Coronary artery (tissue), 2 donors: Measurements from ENCODE around the gene LYL1.
A peak's percentile ranks its signal among the peaks of the same experiment; 100 is the strongest.

Experiments
- DNase-seq: peaks from one replicate; pipeline ENCODE4 v3.0.0-alpha.2; 2017; ENCODE audit warnings: low spot score
- H3K27ac ChIP-seq, 2 donors: fragments of 200-600 bp; sonication (generic); one replicate each; pipeline ENCODE4 v1.5.1; 2016 to 2019
- H3K4me3 ChIP-seq: fragments of 200-600 bp; sonication (generic); 2 replicates; pipeline ENCODE4 v1.5.1; 2016; ENCODE audit warnings: mild to moderate bottlenecking, moderate library complexity
- TF ChIP-seq, protein P1 (sequence below): fragments of 200-600 bp; sonication (generic); IDR thresholded peaks from one replicate; pipeline ENCODE4 v1.5.1; 2019; ENCODE audit warnings: antibody characterized with exemption

LYL1 gene

DNA sequence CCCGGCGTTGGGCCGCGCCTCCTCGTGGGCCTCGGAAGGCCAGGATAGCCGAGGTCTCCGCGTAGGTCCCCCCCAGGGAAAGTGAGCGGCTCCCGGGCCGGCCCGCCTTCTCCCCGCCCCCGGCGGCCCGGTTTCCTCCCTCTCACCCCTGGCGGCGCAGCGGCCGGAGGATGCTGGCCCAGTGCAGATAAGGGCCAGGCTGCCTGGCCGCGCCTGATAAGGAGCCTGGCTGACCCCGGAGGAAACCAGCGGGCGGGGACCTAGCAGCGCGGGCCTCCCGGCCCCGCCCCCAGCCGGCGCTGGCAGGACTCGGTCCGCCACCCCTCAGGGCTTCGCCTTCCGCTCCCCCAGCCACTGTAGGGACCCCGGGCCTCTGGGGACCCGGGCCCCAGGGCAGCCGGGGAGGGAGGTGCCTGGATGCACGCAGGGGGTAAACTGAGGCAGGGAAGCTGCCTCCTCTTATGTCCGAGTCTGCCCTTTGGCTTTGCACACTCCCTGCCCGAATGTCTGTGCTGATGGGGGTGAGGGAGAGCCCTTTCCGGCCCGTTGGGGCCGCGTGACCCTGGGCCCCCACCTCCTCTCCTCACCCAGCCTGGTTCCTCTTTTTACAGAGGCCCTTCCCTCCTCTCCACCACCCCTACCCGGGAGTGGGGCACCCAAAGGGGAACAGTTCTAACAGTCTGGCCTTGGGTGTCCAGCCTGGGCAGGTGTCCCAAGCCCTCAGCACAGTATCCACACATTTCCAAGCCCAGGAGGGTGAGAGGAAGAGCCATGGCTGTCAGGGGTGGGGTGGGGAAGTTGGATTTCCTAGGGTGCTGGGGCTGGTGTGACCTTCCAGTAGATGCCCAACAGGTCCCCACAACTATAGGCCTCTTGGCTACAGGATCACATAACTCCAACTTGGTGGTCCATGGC lies at the start of gene LYL1:
Gene LYL1 (minus strand): TSS at position 193 of the 915 bp plus-strand sequence. CDS start 1,687 bp downstream, outside the sequence.
- Histone ChIP-seq H3K27ac (peak within 1 kb of the TSS; percentile 85 to 95), H3K4me3 (peak within 1 kb of the TSS; percentile 69)
- peak; percentile 89 for DNase-seq
- TF ChIP-seq, protein P1, sequence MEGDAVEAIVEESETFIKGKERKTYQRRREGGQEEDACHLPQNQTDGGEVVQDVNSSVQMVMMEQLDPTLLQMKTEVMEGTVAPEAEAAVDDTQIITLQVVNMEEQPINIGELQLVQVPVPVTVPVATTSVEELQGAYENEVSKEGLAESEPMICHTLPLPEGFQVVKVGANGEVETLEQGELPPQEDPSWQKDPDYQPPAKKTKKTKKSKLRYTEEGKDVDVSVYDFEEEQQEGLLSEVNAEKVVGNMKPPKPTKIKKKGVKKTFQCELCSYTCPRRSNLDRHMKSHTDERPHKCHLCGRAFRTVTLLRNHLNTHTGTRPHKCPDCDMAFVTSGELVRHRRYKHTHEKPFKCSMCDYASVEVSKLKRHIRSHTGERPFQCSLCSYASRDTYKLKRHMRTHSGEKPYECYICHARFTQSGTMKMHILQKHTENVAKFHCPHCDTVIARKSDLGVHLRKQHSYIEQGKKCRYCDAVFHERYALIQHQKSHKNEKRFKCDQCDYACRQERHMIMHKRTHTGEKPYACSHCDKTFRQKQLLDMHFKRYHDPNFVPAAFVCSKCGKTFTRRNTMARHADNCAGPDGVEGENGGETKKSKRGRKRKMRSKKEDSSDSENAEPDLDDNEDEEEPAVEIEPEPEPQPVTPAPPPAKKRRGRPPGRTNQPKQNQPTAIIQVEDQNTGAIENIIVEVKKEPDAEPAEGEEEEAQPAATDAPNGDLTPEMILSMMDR = no peak

DNA sequence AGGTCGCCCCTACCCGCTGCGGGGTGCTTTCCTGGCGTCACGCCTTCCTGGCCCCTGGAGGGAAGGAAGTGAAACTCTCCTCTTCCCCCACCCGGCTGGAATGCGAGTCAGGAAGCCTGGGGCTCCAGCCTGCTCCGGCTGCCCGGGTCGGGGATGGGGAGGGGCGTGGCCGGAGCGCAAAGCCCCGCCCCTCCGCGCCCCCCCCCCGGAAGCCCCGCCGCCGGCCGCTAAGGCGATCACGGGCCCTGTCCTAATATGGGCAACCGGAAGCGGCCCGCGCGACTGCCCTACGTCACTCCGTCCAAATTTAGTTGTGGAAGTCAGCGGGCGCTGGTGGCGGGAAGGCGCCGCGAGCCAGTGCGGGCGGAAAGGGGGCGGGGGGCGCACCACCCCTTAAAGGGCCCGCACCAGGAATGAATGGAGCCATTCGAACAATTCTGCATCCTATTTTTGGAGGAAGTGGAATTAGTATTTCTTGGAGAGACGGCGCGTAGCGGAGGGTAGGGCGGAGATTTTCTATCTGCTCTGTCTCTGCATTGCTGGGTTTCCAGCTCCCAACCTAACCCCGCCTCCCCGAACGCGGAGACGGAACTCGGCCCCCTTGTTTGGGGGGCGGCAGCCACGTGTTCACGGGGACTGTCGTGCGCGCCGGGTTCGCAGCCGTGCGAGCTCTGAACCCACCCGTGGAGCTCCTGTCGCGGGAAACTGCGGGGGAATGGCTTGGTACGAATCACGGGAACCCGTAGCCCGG lies 49.1 kb upstream of the LYL1 start:
- Histone ChIP-seq H3K4me3 (peak overlapping the region; percentile 93), H3K27ac (peak overlapping the region; percentile 99 to 100)
- TF ChIP-seq, protein P1 = no peak
- DNase-seq = peak; percentile 99

DNA sequence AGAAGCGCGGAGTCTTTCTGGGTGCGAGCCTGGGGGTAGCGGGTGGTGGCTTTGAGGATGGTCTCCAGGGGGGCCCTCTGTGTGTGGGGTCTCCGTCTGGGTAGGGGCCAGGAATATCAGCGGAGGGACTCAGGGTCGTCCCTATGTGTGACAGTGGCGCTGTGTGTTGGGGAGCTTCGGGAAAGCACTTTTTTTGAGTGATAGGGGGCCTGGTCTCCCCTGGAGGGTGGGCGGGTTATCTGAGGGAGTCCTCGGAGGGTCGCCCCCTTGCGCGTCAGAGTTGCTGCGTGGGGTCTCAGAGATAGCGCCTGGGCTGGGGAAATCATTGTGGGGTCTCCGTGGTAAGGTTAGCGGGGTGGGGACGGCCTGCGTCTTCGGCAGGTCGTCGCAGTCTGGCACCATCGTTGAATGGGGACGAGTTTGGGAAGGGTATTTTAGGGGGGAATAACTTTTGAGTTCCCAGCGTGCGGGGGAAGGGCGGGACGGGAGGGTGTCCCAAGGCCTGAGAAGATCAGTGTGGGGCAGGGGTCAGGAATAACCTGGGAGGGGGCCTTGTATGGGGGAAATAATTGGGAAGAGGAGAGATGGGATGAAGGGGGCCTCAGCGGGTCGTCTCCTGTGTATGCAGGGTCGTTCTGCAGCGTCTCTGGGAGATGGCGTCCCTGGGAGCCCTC lies 48.4 kb upstream of the LYL1 start:
- DNase-seq = peak; percentile 87
- Histone ChIP-seq H3K27ac (peak overlapping the region; percentile 99 to 100), H3K4me3 (peak overlapping the region; percentile 93)
- TF ChIP-seq, protein P1 = no peak

DNA sequence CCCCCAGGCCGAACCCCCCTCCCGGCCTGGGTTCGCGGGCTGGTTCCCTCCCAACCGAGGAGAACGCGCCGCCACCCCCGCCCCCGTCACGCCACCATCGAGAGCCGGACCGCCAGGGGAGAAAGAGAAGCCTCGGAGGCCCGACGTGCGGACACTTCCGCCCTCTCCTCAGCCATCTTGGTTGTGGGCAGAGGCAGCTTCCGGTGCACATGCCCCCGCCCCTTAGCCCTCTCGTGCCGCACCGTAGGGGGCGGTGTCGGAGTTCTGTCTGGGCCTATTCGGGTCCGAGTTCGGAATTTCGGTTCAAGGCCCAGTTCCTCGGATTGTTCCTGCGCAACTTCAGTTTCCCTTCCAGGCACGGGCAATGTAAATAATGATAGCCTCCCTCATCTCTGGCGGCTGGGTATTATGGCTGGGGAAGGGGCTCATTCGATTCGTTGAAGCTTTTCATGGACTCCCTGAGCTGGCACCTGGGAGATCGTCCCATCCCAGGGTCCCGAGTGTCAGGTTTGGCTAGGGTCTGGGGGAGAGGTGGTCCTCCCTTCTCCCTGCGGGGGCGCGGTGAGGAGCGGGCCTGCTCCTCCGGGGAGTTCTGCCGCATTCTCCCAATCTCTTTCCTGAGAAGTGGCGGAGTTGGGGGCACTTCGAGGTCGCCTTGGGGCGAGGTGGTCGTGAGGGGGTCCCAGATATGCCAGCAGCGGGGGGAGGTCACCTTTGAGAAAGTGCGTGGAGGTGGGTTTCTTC lies 47.7 kb upstream of the LYL1 start, which contains the start of the genes IER2 and STX10:
Gene IER2 (plus strand): TSS at position 225 of the 744 bp plus-strand sequence. CDS start 2,776 bp downstream, outside the sequence.
Gene STX10 (minus strand): TSS at position 189 of the 744 bp plus-strand sequence. CDS start 202 bp downstream, outside the sequence.
- Histone ChIP-seq H3K4me3 (peak within 1 kb of the TSS; percentile 93), H3K27ac (peak within 1 kb of the TSS; percentile 99 to 100)
- DNase-seq = peak; percentile 99
- TF ChIP-seq, protein P1 = no peak

DNA sequence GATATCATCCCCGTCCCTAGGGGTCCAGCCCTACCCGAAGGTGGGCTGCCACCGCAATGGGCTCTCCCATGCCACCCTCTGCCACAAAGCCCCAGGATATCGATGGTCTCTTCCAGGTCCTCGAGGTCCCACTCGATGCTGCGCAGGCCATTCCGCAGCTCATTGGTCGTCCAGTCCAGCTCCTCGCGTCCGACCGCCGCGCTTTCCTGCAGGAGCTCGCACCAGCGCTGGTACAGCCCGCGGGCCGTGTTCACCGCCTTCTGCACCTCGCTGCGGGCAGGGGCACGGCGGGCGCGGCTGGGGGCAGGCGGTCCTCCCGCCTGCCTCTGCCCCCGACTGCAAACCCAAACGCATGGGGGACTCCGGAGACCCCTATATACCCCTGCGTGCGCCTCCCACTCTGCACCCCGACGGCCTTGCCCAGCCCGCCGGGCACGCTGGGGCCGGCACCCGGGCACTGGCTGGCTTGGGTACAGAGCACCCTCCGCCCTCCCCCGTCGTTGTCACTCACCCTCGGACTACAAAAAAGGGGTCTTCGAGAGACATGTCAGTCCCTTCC lies 47.0 kb upstream of the LYL1 start:
- Histone ChIP-seq H3K4me3 (peak overlapping the region; percentile 93), H3K27ac (peak overlapping the region; percentile 99 to 100)
- TF ChIP-seq, protein P1 = no peak
- no peak for DNase-seq

DNA sequence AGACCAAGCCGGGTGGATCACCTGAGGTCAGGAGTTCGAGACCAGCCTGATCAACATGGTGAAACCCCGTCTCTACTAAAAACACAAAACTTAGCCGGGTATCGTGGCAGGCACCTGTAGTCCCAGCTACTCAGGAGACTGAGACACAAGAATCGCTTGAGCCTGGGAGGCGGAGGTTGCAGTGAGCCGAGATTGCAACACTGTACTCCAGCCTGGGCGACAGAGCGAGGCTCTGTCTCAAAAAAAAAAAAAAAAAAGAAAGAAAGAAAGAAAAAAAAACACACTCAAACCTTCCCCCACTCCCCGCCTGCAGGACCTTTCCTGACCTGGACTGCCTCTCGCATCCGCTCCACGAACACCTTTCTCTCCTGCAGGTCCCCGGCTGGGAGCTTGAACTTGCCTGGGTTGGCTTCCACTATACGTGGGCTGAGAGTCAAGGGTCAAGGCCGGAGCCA lies 46.5 kb upstream of the LYL1 start:
- Histone ChIP-seq H3K27ac (peak overlapping the region in 1 of 2 donors; percentile 100), H3K4me3 (peak overlapping the region; percentile 93)
- DNase-seq = peak; percentile 78
